ENCODE data around the gene ARIH2. TPM values are rescaled to one million over a fixed set of nuclear protein-coding genes. Genes with fewer than 3 reads are reported as not detected.

ARIH2 gene
- total RNA-seq, 4 donors from 2014 or later: 57.9 to 148 (median 61.8) TPM

GRCh38 chr3:49017229-49017970 lies 98.8 kb downstream of the ARIH2 start:
- Histone ChIP-seq H3K4me1 (peaks cover 41% of the 10 kb centered on the region), H3K4me3 (peak overlapping the region; percentile 90), H3K36me3 (peaks cover 35% of the 10 kb centered on the region), H3K27ac (peak overlapping the region; percentile 83), H3K27me3 (no peaks in the 10 kb centered on the region), H3K9me3 (no peaks in the 10 kb centered on the region)
- DNase-seq (ENCODE audit: low spot score in 2 of 2): peak in 1 of 2 donors; percentile 73
- TF ChIP-seq POLR2AphosphoS5 (IDR thresholded peaks at IDR 0.05) (peak in 1 of 3 donors; percentile 33), CTCF (IDR thresholded peaks at IDR 0.05) (no peak), POLR2A (IDR thresholded peaks at IDR 0.05) (no peak), EP300 (IDR thresholded peaks at IDR 0.05) (no peak)
- WGBS: 73% methylated on average over 2 of the region's 23 CpGs

GRCh38 chr3:49017971-49018706 lies 99.5 kb downstream of the ARIH2 start, which contains the start of gene DALRD3:
Gene DALRD3 (minus strand): TSS chr3:49018580. CDS start chr3:49018564, 16 bp downstream.
- no peaks in the 10 kb centered on the region for H3K27me3 ChIP-seq
- H3K27ac ChIP-seq: peak within 1 kb of the TSS; percentile 83
- peak within 1 kb of the TSS; percentile 90 for H3K4me3 ChIP-seq
- H3K36me3 ChIP-seq: peaks cover 31% of the 10 kb centered on the region
- H3K9me3 ChIP-seq: no peaks in the 10 kb centered on the region
- peaks cover 41% of the 10 kb centered on the region for H3K4me1 ChIP-seq
- no peak for TF ChIP-seq CTCF (IDR thresholded peaks at IDR 0.05)
- no peak for TF ChIP-seq EP300 (IDR thresholded peaks at IDR 0.05)
- TF ChIP-seq POLR2AphosphoS5 (IDR thresholded peaks at IDR 0.05): peak in 2 of 3 donors; percentile 36 to 40
- TF ChIP-seq POLR2A (IDR thresholded peaks at IDR 0.05): peak in 1 of 2 donors; percentile 30
- WGBS: 2% methylated on average over 16 of the region's 85 CpGs
- peak; percentile 82 to 84 for DNase-seq (ENCODE audit: low spot score in 2 of 2)

- no peaks in the 10 kb centered on the region for H3K27me3 ChIP-seq
- peak overlapping the region; percentile 90 for H3K4me3 ChIP-seq
- peaks cover 35% of the 10 kb centered on the region for H3K36me3 ChIP-seq
- H3K9me3 ChIP-seq: no peaks in the 10 kb centered on the region
- peak overlapping the region; percentile 83 for H3K27ac ChIP-seq
- TF ChIP-seq POLR2AphosphoS5 (IDR thresholded peaks at IDR 0.05) (no peak), EP300 (IDR thresholded peaks at IDR 0.05) (no peak)
- under 1% methylated on average over 18 of the region's 18 CpGs for WGBS
- H3K4me1 ChIP-seq: peaks cover 43% of the 10 kb centered on the region
- no peak for DNase-seq (ENCODE audit: low spot score in 2 of 2)
Observed at GRCh38 chr3:49018707-49019006, 100.0 kb downstream of the ARIH2 start.

- DNase-seq (ENCODE audit: low spot score in 2 of 2): no peak
- 53% methylated on average over 11 of the region's 12 CpGs for WGBS
- Histone ChIP-seq H3K27me3 (no peaks in the 10 kb centered on the region), H3K9me3 (no peaks in the 10 kb centered on the region), H3K4me3 (peak overlapping the region; percentile 95), H3K36me3 (peaks cover 38% of the 10 kb centered on the region), H3K27ac (peak overlapping the region; percentile 100), H3K4me1 (peaks cover 42% of the 10 kb centered on the region)
- TF ChIP-seq EP300 (IDR thresholded peaks at IDR 0.05) (no peak), CTCF (IDR thresholded peaks at IDR 0.05) (no peak), POLR2AphosphoS5 (IDR thresholded peaks at IDR 0.05) (no peak), POLR2A (IDR thresholded peaks at IDR 0.05) (no peak)
Observed at GRCh38 chr3:49019941-49020329, 101.3 kb downstream of the ARIH2 start.

GRCh38 chr3:49020330-49021212 lies 101.9 kb downstream of the ARIH2 start:
- 14% methylated on average over 4 of the region's 51 CpGs for WGBS
- Histone ChIP-seq H3K27me3 (no peaks in the 10 kb centered on the region), H3K36me3 (peaks cover 38% of the 10 kb centered on the region), H3K27ac (peak overlapping the region; percentile 100), H3K4me3 (peak overlapping the region; percentile 95), H3K9me3 (no peaks in the 10 kb centered on the region), H3K4me1 (peaks cover 47% of the 10 kb centered on the region)
- TF ChIP-seq CTCF (IDR thresholded peaks at IDR 0.05): no peak
- TF ChIP-seq POLR2A (IDR thresholded peaks at IDR 0.05): no peak
- no peak for TF ChIP-seq POLR2AphosphoS5 (IDR thresholded peaks at IDR 0.05)
- DNase-seq (ENCODE audit: low spot score in 2 of 2): peak; percentile 86 to 87
